ENCODE data around the gene GALR3.

GRCh38 chr22:37808294-37808657, 14.9 kb upstream of the GALR3 start:
- TF ChIP-seq ZNF398 (tag by site-specific recombination; IDR thresholded peaks at IDR 0.05) (no peak), YY1 (tag by site-specific recombination; IDR thresholded peaks at IDR 0.05) (no peak), ZNF777 (tag by site-specific recombination; IDR thresholded peaks at IDR 0.05; ENCODE audit: borderline replicate concordance) (no peak), CTCF (tag by site-specific recombination; IDR thresholded peaks at IDR 0.05) (no peak), REST (tag by site-specific recombination; IDR thresholded peaks at IDR 0.05) (no peak), YY2 (tag by site-specific recombination; IDR thresholded peaks at IDR 0.05) (no peak), KLF10 (tag by site-specific recombination; IDR thresholded peaks at IDR 0.05) (no peak)

Data from HEK293 (cell line).